Epithelial cell of esophagus (primary cell): ENCODE results near the gene ZNF587B.
"Not testable (repeated sequence)": the region's sequence is repeated elsewhere in the genome, so short reads cannot be mapped to it uniquely, and the experiment has no call there.

ENCODE experiments used
- DNase-seq: peaks from one replicate; pipeline ENCODE4 v3.0.0; 2010; ENCODE audit warnings: low read depth
- H3K4me3 ChIP-seq: 2 replicates; pipeline ENCODE4 v1.5.1; 2011; ENCODE audit warnings: mild to moderate bottlenecking, low read length, control low read depth
- TF ChIP-seq, protein P1 (sequence below): IDR thresholded peaks from 2 replicates; pipeline ENCODE4 v1.5.1; 2011; ENCODE audit warnings: low read depth, mild to moderate bottlenecking, low read length, control low read depth, inconsistent platforms; ENCODE audit not compliant: insufficient read depth; ENCODE audit errors: missing control alignments

The ZNF587B gene

DNA sequence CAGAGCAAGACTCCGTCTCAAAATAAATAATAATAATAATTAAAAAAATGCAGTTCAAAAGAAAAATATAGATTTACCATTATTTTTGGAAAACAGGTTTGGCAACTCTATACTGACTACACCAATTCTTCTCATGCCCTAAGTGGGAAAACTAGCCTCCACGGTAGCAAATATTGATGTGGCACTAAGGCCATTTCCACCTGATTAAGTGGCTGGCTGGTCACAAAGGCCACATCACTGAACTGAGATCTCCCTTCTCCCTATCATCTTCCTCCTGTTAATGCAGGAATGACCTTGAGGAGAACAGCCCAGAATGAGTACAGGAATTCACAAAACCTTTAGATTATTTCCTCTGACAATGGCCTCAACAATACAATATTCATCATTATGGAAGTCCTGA lies 40.1 kb downstream of the ZNF587B start:
- no peak for DNase-seq
- no peak overlapping the region for H3K4me3 ChIP-seq
- TF ChIP-seq, protein P1, sequence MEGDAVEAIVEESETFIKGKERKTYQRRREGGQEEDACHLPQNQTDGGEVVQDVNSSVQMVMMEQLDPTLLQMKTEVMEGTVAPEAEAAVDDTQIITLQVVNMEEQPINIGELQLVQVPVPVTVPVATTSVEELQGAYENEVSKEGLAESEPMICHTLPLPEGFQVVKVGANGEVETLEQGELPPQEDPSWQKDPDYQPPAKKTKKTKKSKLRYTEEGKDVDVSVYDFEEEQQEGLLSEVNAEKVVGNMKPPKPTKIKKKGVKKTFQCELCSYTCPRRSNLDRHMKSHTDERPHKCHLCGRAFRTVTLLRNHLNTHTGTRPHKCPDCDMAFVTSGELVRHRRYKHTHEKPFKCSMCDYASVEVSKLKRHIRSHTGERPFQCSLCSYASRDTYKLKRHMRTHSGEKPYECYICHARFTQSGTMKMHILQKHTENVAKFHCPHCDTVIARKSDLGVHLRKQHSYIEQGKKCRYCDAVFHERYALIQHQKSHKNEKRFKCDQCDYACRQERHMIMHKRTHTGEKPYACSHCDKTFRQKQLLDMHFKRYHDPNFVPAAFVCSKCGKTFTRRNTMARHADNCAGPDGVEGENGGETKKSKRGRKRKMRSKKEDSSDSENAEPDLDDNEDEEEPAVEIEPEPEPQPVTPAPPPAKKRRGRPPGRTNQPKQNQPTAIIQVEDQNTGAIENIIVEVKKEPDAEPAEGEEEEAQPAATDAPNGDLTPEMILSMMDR: no peak

DNA sequence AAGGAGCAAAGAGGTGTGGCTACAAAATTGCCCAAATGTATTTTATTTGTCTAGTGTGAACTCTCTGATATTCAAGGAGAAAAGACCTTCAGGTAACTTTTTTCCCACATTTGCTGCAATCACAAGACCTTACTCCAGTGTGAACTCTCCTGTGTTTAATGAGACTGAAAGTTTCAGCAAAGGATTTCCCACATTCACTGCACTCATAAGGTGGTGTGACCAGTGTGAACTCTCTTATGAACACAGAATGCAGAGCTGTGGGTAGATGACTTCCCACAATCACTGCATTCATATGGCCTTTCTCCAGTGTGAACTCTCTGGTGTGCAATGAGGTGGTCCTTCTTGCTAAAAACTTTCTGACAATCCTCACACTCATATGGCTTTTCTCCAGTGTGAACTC lies 42.4 kb downstream of the ZNF587B start:
- TF ChIP-seq, protein P1: no peak
- DNase-seq: no peak
- no peak overlapping the region for H3K4me3 ChIP-seq

DNA sequence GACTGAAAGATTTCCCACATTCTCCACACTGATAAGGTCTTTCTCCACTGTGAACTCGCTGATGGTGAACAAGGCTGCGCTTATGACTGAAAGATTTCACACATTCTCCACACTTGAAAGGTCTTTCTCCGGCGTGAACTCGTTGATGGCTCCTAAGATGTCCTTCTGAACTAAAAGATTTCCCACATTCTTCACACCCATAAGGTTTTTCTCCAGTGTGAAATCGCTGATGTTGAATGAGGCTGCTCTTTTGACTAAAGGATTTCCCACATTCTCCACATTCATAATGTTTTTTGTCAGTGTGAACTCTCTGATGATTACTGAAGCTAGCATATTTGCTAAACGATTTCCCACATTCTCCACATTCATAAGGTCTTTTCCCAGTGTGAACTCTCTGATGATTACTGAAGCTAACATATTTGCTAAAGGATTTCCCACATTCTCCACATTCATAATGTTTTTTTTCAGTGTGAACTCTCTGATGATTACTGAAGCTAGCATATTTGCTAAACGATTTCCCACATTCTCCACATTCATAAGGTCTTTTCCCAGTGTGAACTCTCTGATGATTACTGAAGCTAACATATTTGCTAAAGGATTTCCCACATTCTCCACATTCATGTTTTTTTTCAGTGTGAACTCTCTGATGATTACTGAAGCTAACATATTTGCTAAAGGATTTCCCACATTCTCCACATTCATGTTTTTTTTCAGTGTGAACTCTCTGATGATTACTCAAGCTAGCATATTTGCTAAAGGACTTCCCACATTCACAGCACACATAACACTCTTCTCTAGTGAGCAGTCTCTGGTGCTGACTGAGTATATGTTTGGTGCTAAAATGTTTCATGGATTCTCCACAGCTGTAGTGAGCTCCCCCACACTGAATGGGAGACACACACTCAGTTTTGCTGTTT lies 44.0 kb downstream of the ZNF587B start:
- not testable (repeated sequence) for H3K4me3 ChIP-seq, DNase-seq

DNA sequence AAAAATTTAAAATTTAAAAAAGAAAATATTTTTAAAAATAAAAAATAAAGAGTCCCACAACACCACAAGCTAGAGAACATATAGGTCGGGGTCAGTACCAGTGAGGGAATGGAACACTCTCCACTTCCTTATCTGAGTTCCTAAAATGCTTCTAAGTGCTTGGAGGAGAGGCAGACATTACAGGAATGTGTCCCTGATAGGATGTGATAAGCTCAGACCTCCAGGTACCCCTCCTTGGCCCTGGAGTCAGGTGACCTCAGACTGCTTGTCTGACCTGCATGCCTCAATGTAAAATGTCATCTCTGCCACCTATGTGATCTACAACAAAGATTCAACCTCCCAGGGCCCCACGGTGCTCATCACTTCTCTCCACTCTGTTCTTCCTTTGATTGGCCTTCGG lies 55.9 kb downstream of the ZNF587B start:
- no peak overlapping the region for H3K4me3 ChIP-seq
- DNase-seq: no peak
- TF ChIP-seq, protein P1: no peak

DNA sequence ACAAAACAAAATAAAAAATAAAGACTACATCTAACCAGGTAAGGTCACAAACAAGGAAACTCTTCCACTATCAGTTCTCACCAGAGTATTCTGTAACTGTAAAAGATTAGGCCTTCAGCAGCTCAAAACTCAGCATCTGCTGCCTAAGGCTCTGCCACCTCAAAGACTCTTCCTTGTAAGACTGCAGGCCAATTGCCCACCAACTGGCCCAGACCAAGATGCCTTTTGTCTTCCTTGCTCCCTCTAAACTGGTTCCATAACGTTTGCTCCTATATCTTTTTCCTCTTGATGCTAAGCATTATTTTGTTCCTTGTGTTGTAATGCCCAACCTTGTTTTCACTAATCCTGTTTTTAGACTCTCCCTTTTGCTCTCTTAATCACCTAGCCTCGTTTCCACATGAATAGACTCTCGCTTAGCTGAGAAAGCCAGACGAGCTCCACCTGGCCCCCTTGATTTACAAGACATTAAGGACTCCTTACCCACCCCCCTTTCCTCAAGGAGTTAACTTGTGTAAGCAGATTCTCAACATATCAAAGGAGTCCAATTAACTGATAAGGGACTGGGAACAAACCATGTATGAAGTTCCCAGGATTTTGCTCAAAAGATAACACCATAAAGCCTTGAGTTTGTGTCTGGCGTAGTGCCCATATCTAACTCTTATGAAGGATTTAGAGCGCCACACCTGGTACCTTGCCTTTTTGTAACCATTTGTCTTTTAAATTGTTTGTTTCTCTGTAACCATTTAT lies 57.3 kb downstream of the ZNF587B start:
- peak overlapping the region; percentile 91 for H3K4me3 ChIP-seq
- TF ChIP-seq, protein P1: peak; percentile 7
- DNase-seq: peak; percentile 59

DNA sequence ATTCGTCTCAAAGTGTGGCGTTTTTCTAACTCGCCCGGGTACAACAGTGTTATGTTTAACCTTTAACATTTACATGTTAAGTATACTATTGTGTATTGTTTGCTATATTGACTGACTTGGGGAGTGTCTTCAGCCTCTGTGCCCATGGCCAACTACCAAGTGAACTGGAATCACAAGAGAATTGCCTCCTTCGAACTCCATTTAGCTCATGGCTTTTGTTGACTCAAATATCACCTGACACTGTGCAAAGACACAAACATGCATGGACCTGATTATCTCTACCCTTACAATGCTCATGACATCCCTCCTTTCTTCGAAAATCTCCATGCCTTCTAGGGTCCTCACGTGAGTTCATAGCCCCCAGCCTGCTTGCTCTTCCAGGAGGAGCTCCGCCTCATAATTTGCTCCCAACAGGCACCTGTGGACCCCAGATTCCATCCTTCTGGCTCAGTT lies 58.0 kb downstream of the ZNF587B start:
- H3K4me3 ChIP-seq: peak overlapping the region; percentile 91
- TF ChIP-seq, protein P1: no peak
- DNase-seq: peak; percentile 55

DNA sequence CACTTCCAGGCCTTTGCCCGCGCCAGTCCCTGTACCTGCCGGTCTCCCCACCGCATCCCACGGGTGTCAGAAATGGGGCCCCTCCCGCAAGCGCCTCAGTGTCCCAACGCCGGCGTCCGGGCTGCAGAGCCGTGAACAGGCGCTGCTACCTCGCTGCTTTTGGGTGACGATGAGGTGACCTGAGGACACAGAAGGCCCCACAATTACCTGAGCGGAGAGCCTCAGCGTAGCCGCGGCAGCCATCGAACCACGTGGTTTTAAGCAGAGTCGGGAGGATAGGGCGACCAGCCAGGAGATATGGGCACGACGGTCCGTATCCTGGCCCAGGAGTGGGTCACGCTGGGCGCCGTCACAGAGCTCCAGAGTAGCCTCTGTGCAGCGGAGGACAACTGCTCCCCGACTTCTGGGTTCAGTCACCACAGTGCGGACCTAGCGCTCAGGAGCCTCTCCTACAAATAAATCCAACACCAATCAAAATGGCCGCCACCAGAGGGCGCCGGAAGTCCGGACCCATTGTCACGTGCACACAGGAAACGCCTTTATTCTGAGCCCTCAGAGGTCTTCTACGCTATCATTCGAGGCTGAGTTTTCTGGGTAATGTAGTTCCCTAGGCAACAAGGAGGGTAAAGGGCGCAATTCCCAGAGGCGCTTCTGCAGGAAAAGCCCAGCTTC lies 58.6 kb downstream of the ZNF587B start, which contains the start of gene ZNF814:
Gene ZNF814 (minus strand): TSS at position 478 of the 672 bp plus-strand sequence. CDS start 235 bp downstream, at position 243.
- TF ChIP-seq, protein P1: peak; percentile 42
- DNase-seq: peak; percentile 82
- peak within 1 kb of the TSS; percentile 91 for H3K4me3 ChIP-seq

DNA sequence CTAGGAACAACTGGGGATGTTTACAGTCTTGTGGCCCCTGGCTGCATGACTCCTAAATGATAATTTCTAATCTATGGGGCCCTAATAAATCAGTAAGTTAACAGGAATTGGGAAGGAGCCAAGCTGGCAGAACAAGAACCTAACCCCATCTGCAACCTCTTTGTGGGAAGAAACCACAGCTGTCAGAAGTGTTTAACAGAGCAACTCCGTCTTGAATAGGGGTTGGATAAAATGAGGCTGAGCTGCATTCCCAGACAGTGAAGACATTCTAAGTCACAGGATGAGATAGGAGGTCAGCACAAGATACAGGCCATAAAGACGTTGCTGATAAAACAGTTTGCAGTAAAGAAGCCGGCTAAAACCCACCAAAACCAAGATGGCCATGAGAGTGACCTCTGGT lies 60.6 kb downstream of the ZNF587B start:
- peak; percentile 74 for DNase-seq
- not testable (repeated sequence) for H3K4me3 ChIP-seq
